Right cardiac atrium (tissue), 5 donors: ENCODE results near the gene SLC47A2. TPM values are rescaled to one million over a fixed set of nuclear protein-coding genes. Genes with fewer than 3 reads are reported as not detected.
A peak's percentile ranks its signal among the peaks of the same experiment; 100 is the strongest.

Experiments used
- ATAC-seq, 2 donors: fragments of 200-7000 bp; cut with Tn5 transposase; one replicate each; pipeline versions ENCODE4 v1.8.0 to v1.9.1; 2020; ENCODE audit warnings: moderate library complexity in 2 of 2, mild to moderate bottlenecking in 1 of 2
- DNase-seq, 3 donors: peaks; one replicate each; pipeline ENCODE4 v3.0.0-alpha.2; 2020
- H3K27ac ChIP-seq: one replicate; pipeline ENCODE4 v1.5.1; 2013; ENCODE audit warnings: mild to moderate bottlenecking, low read length, control low read depth, moderate library complexity
- H3K27me3 ChIP-seq: one replicate; pipeline ENCODE4 v1.6.1; 2013; ENCODE audit not compliant: control insufficient read depth, insufficient read depth
- H3K4me1 ChIP-seq: one replicate; pipeline ENCODE4 v1.6.1; 2013; ENCODE audit warnings: low read length; ENCODE audit not compliant: control insufficient read depth, insufficient read depth
- H3K4me3 ChIP-seq: one replicate; pipeline ENCODE4 v1.5.1; 2013; ENCODE audit warnings: low read length, control low read depth
- H3K9me3 ChIP-seq: one replicate; pipeline ENCODE4 v1.6.1; 2013; ENCODE audit warnings: low read length; ENCODE audit not compliant: control insufficient read depth
- WGBS: extraction: QIAGEN DNeasy Blood & Tissue Kit; methylation state at CpG from one replicate; pipeline ENCODE4 v1.1.7; 2013; 5-methylcytosine and 5-hydroxymethylcytosine counted together
- intact Hi-C, 4 donors: fragments of 100-400 bp; cut with DNase I; formaldehyde crosslinking; loops; one replicate each; pipeline versions ENCODE4 v1.11.0 to v1.14.0; 2022 to 2023
- polyA plus RNA-seq: library from polyadenylated mRNA; stranded (reverse); fragments of 200-250 nt; gene quantifications from one replicate; pipeline ENCODE4 v1.2.3, GENCODE V29; 2013
- total RNA-seq, 4 donors: library from RNA; stranded (reverse); fragmentation: NEBNext Ultra II Directional; extraction: Animal tissue kit (Norgen Biotek cat#: 25700); gene quantifications; one replicate each; pipeline ENCODE4 v1.2.1, GENCODE V29; 2021
- donor health status: healthy with polysubstance abuse.
- donor health status: DM: no; HTN: yes; CAD: no.
- donor health status: DM: no; HTN: no; CAD: no.
- donor health status: DM: no; HTN: yes; CAD: no; lungs with severe emphysema.
- donor health status: DM: yes; HTN: yes; CAD: no.

The SLC47A2 gene
- total and polyA plus RNA-seq, 5 donors, result not detected

DNA sequence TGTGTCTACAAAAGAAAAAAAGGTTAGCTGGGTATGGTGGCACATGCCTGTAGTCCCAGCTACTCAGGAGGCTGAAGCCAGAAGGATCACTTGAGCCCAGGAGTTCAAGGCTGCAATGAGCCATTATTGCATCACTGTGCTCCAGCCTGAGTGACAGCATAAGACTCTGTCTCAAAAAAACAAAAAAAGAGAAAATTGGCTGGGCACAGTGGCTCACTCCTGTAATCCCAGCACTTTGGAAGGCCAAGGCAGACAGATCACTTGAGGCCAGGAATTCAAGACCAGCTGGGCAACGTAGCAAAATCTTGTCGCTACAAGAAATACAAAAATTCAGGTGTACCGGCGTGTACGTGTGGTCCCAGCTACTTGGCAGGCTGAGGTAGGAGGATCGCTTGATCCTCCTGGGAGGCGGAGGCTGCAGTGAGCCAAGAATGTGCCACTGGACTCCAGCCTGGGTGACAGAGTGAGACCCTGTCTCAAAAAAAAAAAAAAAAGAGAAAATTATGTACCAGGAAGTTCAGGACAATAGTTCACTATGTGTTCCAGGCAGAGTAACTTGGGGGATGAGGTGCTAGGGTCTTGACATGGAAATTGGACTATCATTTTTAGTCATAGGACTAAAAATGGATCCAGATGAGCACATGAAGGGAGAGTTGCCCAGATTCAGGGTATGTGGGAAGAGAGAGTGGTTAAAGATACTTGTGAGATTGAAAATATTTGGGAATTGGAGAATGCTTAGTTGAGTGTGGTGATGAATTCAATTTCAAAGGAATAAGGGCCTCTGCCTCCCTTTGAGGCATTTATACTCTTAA lies 56.8 kb downstream of the SLC47A2 start:
- H3K4me3 ChIP-seq, result no peak overlapping the region
- 86% methylated on average over 7 of the region's 7 CpGs for WGBS
- H3K27me3 ChIP-seq, result no peaks in the 10 kb centered on the region
- intact Hi-C loops, result no loop called here
- no peaks in the 10 kb centered on the region for H3K4me1 ChIP-seq
- ATAC-seq (no peak), DNase-seq (no peak)
- H3K27ac ChIP-seq, result no peak overlapping the region
- no peaks in the 10 kb centered on the region for H3K9me3 ChIP-seq

DNA sequence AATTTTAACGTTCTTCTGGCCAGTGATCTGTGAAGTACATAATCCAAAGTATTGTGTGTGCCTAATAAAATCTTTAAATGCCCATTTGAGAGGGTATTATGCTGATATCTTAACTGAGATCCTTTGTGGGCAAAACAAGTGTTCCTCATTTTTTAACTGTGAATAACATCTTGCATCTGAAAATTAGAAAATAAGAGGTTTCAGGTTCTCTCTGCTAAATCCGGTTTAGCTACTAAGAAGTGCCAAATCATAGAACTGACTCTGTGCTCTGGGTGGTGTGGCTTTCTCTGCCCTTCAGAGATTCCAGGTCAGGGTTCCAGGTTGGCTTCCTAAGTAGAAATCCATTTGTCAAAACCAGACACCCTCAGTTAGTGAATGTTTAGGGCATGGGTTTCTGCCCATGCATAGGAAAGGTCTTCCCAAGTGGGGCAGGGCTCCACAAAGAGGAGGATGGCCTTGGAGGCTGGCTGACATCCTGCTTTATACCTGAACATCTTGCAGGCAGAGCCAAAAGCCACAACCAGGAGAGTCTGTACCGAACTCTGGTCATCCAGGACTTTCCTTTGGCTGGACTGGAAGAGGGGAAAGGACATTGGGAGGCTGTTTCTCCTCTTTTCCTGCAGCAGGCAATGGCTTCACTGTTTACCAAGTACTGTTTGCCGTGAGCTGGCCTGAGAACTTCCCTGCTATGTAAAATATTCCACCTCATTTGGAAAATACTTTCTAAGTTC lies 59.4 kb downstream of the SLC47A2 start:
- Histone ChIP-seq H3K4me1 (peaks cover 1% of the 10 kb centered on the region), H3K4me3 (no peak overlapping the region), H3K27me3 (no peaks in the 10 kb centered on the region), H3K27ac (no peak overlapping the region), H3K9me3 (no peaks in the 10 kb centered on the region)
- no peak for ATAC-seq
- 84% methylated on average over 4 of the region's 4 CpGs for WGBS
- intact Hi-C loops, result no loop called here
- DNase-seq, result no peak

DNA sequence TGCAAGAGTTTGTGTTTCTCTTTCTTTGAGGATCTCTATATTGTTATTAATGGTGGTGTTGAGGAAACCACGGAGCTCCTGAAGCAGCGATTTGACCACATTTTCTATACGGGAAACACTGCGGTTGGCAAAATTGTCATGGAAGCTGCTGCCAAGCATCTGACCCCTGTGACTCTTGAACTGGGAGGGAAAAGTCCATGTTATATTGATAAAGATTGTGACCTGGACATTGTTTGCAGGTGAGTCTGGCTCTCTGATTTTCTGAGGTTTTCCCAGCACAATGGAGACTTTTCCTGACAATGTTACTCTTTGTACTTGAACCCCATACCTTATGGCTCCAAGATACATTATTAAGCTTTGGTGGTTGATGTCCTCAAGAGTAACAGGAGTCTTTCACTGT lies 60.0 kb downstream of the SLC47A2 start:
- Histone ChIP-seq H3K4me3 (no peak overlapping the region), H3K9me3 (no peaks in the 10 kb centered on the region), H3K4me1 (peaks cover 3% of the 10 kb centered on the region), H3K27me3 (no peaks in the 10 kb centered on the region), H3K27ac (no peak overlapping the region)
- DNase-seq (no peak), ATAC-seq (no peak)
- 97% methylated on average over 4 of the region's 4 CpGs for WGBS
- intact Hi-C loops, result no loop called here

DNA sequence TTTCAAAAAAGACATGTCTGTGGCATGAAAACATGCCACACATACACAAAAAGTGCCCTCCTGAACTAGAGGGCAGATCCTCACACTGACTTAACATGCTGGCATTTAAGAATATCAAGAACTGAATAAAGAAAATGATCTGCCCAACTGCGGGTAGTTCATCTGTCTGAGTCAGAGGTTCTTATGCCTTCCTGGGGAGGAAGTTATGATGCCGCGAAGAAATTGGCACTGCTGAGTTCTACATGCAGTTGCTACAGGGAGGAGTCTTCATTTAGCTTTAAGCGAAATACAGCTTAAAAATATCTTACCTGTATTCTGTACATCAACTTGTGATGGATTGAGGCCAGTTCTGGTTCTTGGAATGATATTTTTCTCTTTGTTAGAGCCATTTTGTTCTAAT lies 61.5 kb downstream of the SLC47A2 start:
- WGBS, result 96% methylated on average over 4 of the region's 4 CpGs
- no peaks in the 10 kb centered on the region for H3K27me3 ChIP-seq
- intact Hi-C loops, result no loop called here
- no peak overlapping the region for H3K4me3 ChIP-seq
- DNase-seq (no peak), ATAC-seq (no peak)
- H3K27ac ChIP-seq, result no peak overlapping the region
- H3K9me3 ChIP-seq, result no peaks in the 10 kb centered on the region
- H3K4me1 ChIP-seq, result peaks cover 3% of the 10 kb centered on the region

DNA sequence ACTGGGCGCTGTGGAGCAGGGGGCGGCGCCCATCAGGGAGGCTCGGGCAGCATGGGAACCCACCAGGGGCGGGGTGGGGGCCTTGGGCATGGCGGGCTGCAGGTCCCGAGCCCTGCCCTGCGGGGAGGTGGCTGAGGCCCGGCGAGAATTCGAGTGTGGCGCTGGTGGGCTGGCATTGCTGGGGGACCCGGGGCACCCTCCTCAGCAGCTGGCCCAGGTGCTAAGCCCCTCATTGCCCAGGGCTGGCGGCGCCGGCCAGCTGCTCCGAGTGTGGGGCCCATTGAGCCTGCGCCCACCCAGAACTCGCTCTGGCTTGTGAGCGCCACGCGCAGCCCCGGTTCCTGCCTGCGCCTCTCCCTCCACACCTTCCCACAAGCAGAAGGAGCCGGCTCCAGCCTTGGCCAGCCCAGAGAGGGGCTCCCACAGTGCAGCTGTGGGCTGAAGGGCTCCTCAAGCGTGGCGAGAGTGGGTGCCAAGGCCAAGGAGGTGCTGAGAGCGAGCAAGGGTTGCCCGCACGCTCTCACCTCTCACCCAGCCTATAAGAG lies 62.0 kb downstream of the SLC47A2 start:
- peaks cover 3% of the 10 kb centered on the region for H3K4me1 ChIP-seq
- intact Hi-C loops, result no loop called here
- WGBS, result 98% methylated on average over 30 of the region's 30 CpGs
- H3K27ac ChIP-seq, result no peak overlapping the region
- DNase-seq, result peak in 1 of 3 donors; percentile 68
- no peak for ATAC-seq
- no peaks in the 10 kb centered on the region for H3K9me3 ChIP-seq
- H3K4me3 ChIP-seq, result no peak overlapping the region
- H3K27me3 ChIP-seq, result no peaks in the 10 kb centered on the region

DNA sequence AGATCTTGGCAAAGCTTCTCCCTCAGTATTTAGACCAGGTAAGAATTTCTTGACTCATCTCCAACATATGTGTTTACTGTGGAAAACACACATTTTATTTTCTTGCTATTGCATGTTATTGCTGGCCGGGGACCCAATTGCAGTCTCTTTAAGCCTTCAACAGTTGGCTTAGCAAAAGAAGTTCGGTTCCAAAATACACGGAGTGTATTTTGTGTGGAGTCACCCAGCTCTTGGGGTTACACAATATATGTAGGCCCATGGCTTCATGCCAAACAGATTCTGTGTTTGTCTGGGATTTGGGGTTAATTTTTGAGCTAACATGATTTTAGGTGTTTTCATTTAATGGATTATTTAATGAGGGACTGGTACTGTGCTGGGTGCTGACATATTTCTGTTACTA lies 63.8 kb downstream of the SLC47A2 start:
- Histone ChIP-seq H3K4me3 (no peak overlapping the region), H3K27ac (no peak overlapping the region), H3K27me3 (no peaks in the 10 kb centered on the region), H3K4me1 (peaks cover 3% of the 10 kb centered on the region), H3K9me3 (no peaks in the 10 kb centered on the region)
- 45% methylated on average over 3 of the region's 3 CpGs for WGBS
- intact Hi-C loops, result no loop called here
- ATAC-seq, result no peak
- peak in 2 of 3 donors; percentile 27 to 57 for DNase-seq

DNA sequence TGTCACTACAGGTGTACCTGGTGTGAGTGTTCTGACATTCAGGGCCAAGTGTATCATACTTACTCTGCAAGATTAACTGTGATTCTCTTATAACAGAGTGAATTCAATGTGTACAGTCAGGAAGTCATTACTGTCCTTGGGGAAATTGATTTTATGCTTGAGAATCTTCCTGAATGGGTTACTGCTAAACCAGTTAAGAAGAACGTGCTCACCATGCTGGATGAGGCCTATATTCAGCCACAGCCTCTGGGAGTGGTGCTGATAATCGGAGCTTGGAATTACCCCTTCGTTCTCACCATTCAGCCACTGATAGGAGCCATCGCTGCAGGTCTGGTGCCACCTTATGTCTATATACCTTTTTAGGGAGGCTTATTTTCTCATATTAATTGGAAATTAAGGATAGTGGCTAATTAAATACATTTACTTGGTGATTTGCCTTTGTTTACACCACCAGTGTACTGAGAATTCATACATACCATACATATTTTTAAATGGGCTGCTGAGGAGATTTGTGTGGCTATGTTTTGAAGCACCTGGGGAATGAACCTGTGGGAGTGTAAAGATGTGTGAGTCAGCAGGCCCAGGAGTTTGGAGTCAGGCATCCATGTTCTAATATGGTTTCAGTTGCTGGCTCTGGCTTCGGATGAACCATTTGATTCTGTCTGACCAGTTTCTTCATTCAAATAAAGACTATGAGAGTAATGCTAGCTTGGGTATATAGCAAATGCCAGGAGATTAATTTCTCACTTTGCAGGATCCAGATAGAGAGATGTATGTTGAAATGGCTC lies 64.7 kb downstream of the SLC47A2 start:
- ATAC-seq, result no peak
- intact Hi-C loops, result no loop called here
- Histone ChIP-seq H3K4me3 (no peak overlapping the region), H3K4me1 (peaks cover 7% of the 10 kb centered on the region), H3K27ac (no peak overlapping the region), H3K9me3 (no peaks in the 10 kb centered on the region), H3K27me3 (no peaks in the 10 kb centered on the region)
- WGBS, result 53% methylated on average over 5 of the region's 5 CpGs
- no peak for DNase-seq

DNA sequence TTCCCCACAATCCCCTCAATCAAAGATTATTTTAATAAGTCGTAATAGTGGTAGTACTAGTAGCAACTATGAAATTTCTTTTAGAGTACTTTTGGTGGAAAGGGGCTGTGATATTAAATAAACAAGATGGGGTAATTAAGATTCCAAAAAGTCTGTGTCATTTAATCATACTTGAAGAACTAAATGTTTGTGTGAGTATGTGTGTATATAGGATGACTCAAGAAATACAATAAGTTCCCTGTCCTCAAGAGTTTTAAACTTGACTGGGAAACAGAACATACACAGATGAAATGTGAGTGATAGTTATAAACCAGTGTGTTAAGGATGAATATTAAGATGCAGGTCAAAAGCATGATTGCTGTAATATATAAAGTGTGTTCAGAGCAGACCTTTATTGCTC lies 65.6 kb downstream of the SLC47A2 start:
- no peaks in the 10 kb centered on the region for H3K9me3 ChIP-seq
- WGBS, result 89% methylated on average over 1 of the region's 1 CpG
- DNase-seq, result no peak
- no peak overlapping the region for H3K27ac ChIP-seq
- intact Hi-C loops, result no loop called here
- peaks cover 7% of the 10 kb centered on the region for H3K4me1 ChIP-seq
- no peak overlapping the region for H3K4me3 ChIP-seq
- H3K27me3 ChIP-seq, result no peaks in the 10 kb centered on the region
- no peak for ATAC-seq

DNA sequence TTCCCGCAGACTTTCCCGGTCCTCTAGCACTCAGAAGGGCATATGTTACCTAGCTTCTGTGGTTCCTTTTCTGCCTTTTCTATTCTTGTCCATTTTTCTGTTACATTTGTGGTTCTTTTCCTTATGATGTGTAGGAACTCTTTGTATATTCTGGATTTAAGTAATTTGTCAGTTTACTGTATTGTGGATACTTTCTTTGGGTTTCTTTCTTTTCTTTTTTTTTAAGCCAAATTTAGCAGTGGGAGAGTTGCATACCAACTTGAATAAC lies 67.2 kb downstream of the SLC47A2 start:
- Histone ChIP-seq H3K4me3 (peak overlapping the region; percentile 77), H3K27ac (peak overlapping the region; percentile 77), H3K9me3 (no peaks in the 10 kb centered on the region), H3K4me1 (peaks cover 7% of the 10 kb centered on the region), H3K27me3 (no peaks in the 10 kb centered on the region)
- 0% methylated on average over 2 of the region's 2 CpGs for WGBS
- DNase-seq (no peak), ATAC-seq (no peak)
- intact Hi-C loops, result loop anchor here in 2 of 4 donors (10.0 kb wide), 1 partner anchor 134 kb away; no protein-coding TSS in a partner anchor

DNA sequence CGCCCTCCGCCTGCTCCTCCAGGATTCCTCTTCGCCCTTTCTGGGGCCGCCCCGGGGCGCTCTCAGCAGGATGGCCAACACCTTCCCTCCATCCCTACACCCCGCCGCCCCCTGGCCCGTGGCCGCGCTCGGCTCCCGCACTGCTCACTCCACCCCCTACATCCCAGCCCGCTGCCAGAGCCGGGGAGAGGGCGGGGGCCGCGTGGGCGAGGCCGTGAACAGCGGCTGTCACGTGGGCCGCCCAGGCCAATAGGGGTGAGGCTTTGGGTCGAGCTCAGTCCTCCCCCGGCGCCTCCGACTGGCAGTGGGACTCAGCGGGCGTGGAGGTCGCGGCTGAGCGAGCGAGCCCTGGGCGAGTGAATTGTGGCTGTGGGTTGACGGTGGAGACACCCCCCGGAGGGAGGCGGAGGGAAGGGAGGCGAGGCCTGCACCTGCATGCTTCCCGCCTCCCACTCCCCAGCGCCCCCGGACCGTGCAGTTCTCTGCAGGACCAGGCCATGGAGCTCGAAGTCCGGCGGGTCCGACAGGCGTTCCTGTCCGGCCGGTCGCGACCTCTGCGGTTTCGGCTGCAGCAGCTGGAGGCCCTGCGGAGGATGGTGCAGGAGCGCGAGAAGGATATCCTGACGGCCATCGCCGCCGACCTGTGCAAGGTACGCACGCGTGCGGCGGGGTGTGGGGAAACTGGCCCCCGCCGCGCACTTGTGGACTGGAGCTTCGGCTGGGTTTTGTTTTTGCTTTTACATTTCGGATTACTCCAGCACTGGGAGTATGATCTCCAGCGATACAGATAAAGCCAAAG lies 67.7 kb downstream of the SLC47A2 start, which contains the start of gene ALDH3A2:
Gene ALDH3A2 (plus strand): TSS at position 277 of the 799 bp plus-strand sequence. CDS start 221 bp downstream, at position 498.
- no peaks in the 10 kb centered on the region for H3K27me3 ChIP-seq
- H3K4me1 ChIP-seq, result peaks cover 7% of the 10 kb centered on the region
- no peaks in the 10 kb centered on the region for H3K9me3 ChIP-seq
- DNase-seq (peak; percentile 98 to 99 (median 99)), ATAC-seq (peak; percentile 100)
- H3K27ac ChIP-seq, result peak within 1 kb of the TSS; percentile 96
- under 1% methylated on average over 71 of the region's 71 CpGs for WGBS
- intact Hi-C loops, result loop anchor here in 2 of 4 donors (10.0 kb wide), 1 partner anchor 134 kb away; no protein-coding TSS in a partner anchor
- H3K4me3 ChIP-seq, result peak within 1 kb of the TSS; percentile 77
